T-helper 1 cell treated with Interleukin-12 subunit alpha and Interleukin-12 subunit beta and Interleukin-4 antibody, amounts not matched to agents 30 μg/mL and 1 μg/mL, for 36 hours (primary cell): ENCODE data around the gene MAGEA9B.
"Not testable (repeated sequence)": the region's sequence is repeated elsewhere in the genome, so short reads cannot be mapped to it uniquely, and the experiment has no call there.

ENCODE experiments used
- H3K27ac Mint-ChIP-seq: one replicate; pipeline ENCODE4 v1.8.0; 2021; ENCODE audit warnings: mild to moderate bottlenecking, mixed read lengths
- H3K27me3 Mint-ChIP-seq: one replicate; pipeline ENCODE4 v1.8.0; 2021; ENCODE audit warnings: low read depth, mixed read lengths
- H3K36me3 Mint-ChIP-seq: one replicate; pipeline ENCODE4 v1.8.0; 2021; ENCODE audit warnings: low read depth, mixed read lengths
- H3K4me1 Mint-ChIP-seq: one replicate; pipeline ENCODE4 v1.8.0; 2021; ENCODE audit warnings: low read depth, mixed read lengths
- H3K4me3 Mint-ChIP-seq: one replicate; pipeline ENCODE4 v1.8.0; 2021; ENCODE audit warnings: mild to moderate bottlenecking, moderate library complexity, mixed read lengths
- H3K9me3 Mint-ChIP-seq: one replicate; pipeline ENCODE4 v1.8.0; 2021; ENCODE audit warnings: mixed read lengths

Gene MAGEA9B

DNA sequence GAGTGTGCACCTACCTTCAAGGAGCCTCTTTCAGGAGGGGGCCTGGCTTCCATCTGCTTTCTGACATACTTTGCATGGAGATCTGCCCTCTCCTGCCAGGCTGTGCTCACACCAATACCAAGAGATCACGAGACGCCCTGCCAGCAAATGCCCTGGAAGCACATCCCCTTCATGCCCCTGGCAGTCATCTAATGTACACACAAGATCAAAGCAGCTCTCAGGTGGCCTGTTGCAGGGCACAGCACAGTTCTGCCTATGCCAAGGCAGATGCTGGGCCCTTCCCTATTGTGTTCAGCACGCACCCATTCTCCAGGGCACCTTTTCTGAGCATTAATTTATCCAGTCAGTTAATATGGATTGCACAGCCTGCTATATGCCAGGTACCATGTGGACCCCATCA lies 54.4 kb downstream of the MAGEA9B start:
- H3K27me3 Mint-ChIP-seq, H3K27ac Mint-ChIP-seq: not testable (repeated sequence)
- peaks cover 10% of the 10 kb centered on the region for H3K36me3 Mint-ChIP-seq

More for the DNA sequence above, 54.4 kb downstream of the MAGEA9B start:
- H3K9me3 Mint-ChIP-seq, H3K4me1 Mint-ChIP-seq, H3K4me3 Mint-ChIP-seq: not testable (repeated sequence)
